Endothelial cell of umbilical vein (primary cell): ENCODE measurements around the gene LGI4. TPM values are rescaled to one million over a fixed set of nuclear protein-coding genes. Genes with fewer than 3 reads are reported as not detected.

Experiments
- BruUV-seq: library from RNA; stranded (reverse); fragments of 400-500 nt; replicated peaks from 2 replicates; lab custom pipeline; 2021; lab: Mats Ljungman, UMichigan
- CTCF ChIA-PET: fragments of 300-600, 350-600 bp; sonication (Branson Sonifier 250); formaldehyde crosslinking; loops from one replicate; lab custom pipeline; 2021; ENCODE audit warnings: antibody characterized with exemption, inconsistent platforms; lab: Charles Lee
- POLR2A ChIA-PET: fragments of 300-600, 350-600 bp; sonication (Branson Sonifier 250); formaldehyde crosslinking; loops from one replicate; lab custom pipeline; 2021; ENCODE audit warnings: antibody characterized with exemption, inconsistent platforms; lab: Charles Lee
- DNase-seq: peaks from one replicate; pipeline ENCODE4 v3.0.0-alpha.2; 2011; ENCODE audit warnings: low read depth, low spot score
- FAIRE-seq: peaks from 2 replicates; lab custom pipeline; 2011; peaks lifted over from hg19 to GRCh38; lab: Jason Lieb, UNC
- H2AFZ ChIP-seq: 2 replicates; pipeline ENCODE4 v1.6.0; 2012; ENCODE audit warnings: low read depth, low read length, control low read depth, inconsistent platforms
- H3K27ac ChIP-seq: 2 replicates; pipeline ENCODE4 v1.5.1; 2011; ENCODE audit warnings: low read depth, mild to moderate bottlenecking, control low read depth, low read length, moderate library complexity; ENCODE audit not compliant: insufficient read depth
- H3K27me3 ChIP-seq, 2 experiments: 2 replicates each; pipeline versions ENCODE4 v1.6.0 to v1.6.1; 2011; ENCODE audit warnings: low read length in 2 of 2, mixed read lengths in 1 of 2; ENCODE audit not compliant: control insufficient read depth in 2 of 2, insufficient read depth in 2 of 2
- H3K36me3 ChIP-seq, 2 experiments: 2 replicates in 1 of 2; 3 replicates in 1 of 2; pipeline ENCODE4 v1.5.1; 2011; ENCODE audit warnings: low read length in 2 of 2, mild to moderate bottlenecking in 1 of 2, moderate library complexity in 1 of 2; ENCODE audit not compliant: control insufficient read depth in 2 of 2, insufficient read depth in 2 of 2; ENCODE audit errors: extremely low read depth in 1 of 2
- H3K4me1 ChIP-seq: 3 replicates; pipeline ENCODE4 v1.5.1; 2011; ENCODE audit warnings: mild to moderate bottlenecking, low read length; ENCODE audit not compliant: control insufficient read depth, insufficient read depth; ENCODE audit errors: extremely low read depth
- H3K4me2 ChIP-seq: 2 replicates; pipeline ENCODE4 v1.6.1; 2011; ENCODE audit warnings: low read length, control low read depth, mixed read lengths; ENCODE audit not compliant: insufficient read depth
- H3K4me3 ChIP-seq, 3 experiments: fragments of 200-600 bp in 1 of 3; sonication (generic), shearing (Covaris generic) in 1 of 3; replicated peaks in 1 of 3; 2 replicates each; pipeline ENCODE4 v1.5.1; 2011 to 2016; ENCODE audit warnings: control low read depth in 3 of 3, low read length in 3 of 3, mild to moderate bottlenecking in 2 of 3, inconsistent platforms in 1 of 3, low read depth in 1 of 3, moderate library complexity in 1 of 3; ENCODE audit not compliant: insufficient read depth in 1 of 3
- H3K79me2 ChIP-seq: 2 replicates; pipeline ENCODE4 v1.6.0; 2012; ENCODE audit warnings: low read length, inconsistent platforms; ENCODE audit not compliant: control insufficient read depth, insufficient read depth
- H3K9ac ChIP-seq: replicated peaks from 2 replicates; pipeline ENCODE3; 2011; ENCODE audit warnings: low read length, control low read depth; ENCODE audit not compliant: insufficient read depth; ENCODE audit errors: extremely low read depth
- H3K9me1 ChIP-seq: replicated peaks from 3 replicates; pipeline ENCODE4 v1.6.0; 2011; ENCODE audit warnings: mild to moderate bottlenecking, low read length; ENCODE audit not compliant: control insufficient read depth, insufficient read depth; ENCODE audit errors: extremely low read depth
- H3K9me3 ChIP-seq: replicated peaks from 2 replicates; pipeline ENCODE4 v1.5.1; 2012; ENCODE audit warnings: low read length, inconsistent platforms; ENCODE audit not compliant: control insufficient read depth, insufficient read depth
- H4K20me1 ChIP-seq: replicated peaks from 2 replicates; pipeline ENCODE3; 2011; ENCODE audit warnings: mild to moderate bottlenecking, low read length; ENCODE audit not compliant: control insufficient read depth, insufficient read depth; ENCODE audit errors: extremely low read depth
- CTCF ChIP-seq, 2 donors: IDR thresholded peaks; 1 replicate in 1 of 2; 2 replicates in 1 of 2; pipeline ENCODE4 v1.5.1; 2011; ENCODE audit warnings: low read length in 2 of 2, mild to moderate bottlenecking in 2 of 2, moderate library complexity in 2 of 2, control low read depth in 1 of 2, inconsistent platforms in 1 of 2, low read depth in 1 of 2; ENCODE audit not compliant: insufficient read depth in 1 of 2; ENCODE audit errors: extremely low read depth in 1 of 2
- EZH2 ChIP-seq: IDR thresholded peaks from 2 replicates; pipeline ENCODE4 v1.6.1; 2012; ENCODE audit warnings: borderline replicate concordance, low read depth, mild to moderate bottlenecking, moderate library complexity, low read length, inconsistent platforms; ENCODE audit not compliant: severe bottlenecking
- FOS ChIP-seq: IDR thresholded peaks from 2 replicates; pipeline ENCODE4 v1.6.1; 2011; ENCODE audit warnings: mild to moderate bottlenecking, low read length, moderate library complexity, borderline replicate concordance; ENCODE audit not compliant: insufficient read depth
- GATA2 ChIP-seq: IDR thresholded peaks from 2 replicates; pipeline ENCODE4 v1.7.0; 2011; ENCODE audit warnings: low read depth, mild to moderate bottlenecking, moderate library complexity, mixed read lengths, low read length; ENCODE audit not compliant: insufficient read length, insufficient read depth
- JUN ChIP-seq: IDR thresholded peaks from 2 replicates; pipeline ENCODE4 v1.6.1; 2011; ENCODE audit warnings: borderline replicate concordance, low read depth; ENCODE audit not compliant: insufficient read length, insufficient read depth
- MYC ChIP-seq: IDR thresholded peaks from one replicate; pipeline ENCODE4 v1.6.1; 2011; ENCODE audit warnings: mild to moderate bottlenecking, low read depth, low read length
- POLR2A ChIP-seq: IDR thresholded peaks from 2 replicates; pipeline ENCODE4 v1.6.1; 2012; ENCODE audit warnings: low read depth, mild to moderate bottlenecking, control low read depth, low read length
- POLR2AphosphoS5 ChIP-seq: IDR thresholded peaks from 2 replicates; pipeline ENCODE4 v1.6.1; 2012; ENCODE audit warnings: low read depth, mild to moderate bottlenecking, control low read depth, low read length, moderate library complexity; ENCODE audit not compliant: insufficient read depth
- dilution Hi-C: fragments of 300-500 bp; cut with MboI; formaldehyde crosslinking; loops from one replicate; pipeline ENCODE4 v1.15.0; 2019; ENCODE audit warnings: low sequenced_read_pairs; ENCODE audit not compliant: extremely low pct_ligation_motif_present
- intact Hi-C: fragments of 100-400 bp; cut with micrococcal nuclease; formaldehyde crosslinking; loops from one replicate; pipeline ENCODE4 v1.10.0; 2022
- polyA plus RNA-seq, 4 experiments: library from polyadenylated mRNA; depleted of rRNA in 3 of 4; stranded (reverse) in 3 of 4; unstranded in 1 of 4; fragments of >200 nt; gene quantifications; 2 replicates each; pipeline versions ENCODE4 v1.2.1 to v1.2.3, GENCODE V29; 2011 to 2012; ENCODE audit warnings: missing spikeins in 1 of 4
- total RNA-seq: library from RNA; stranded (reverse); gene quantifications from 2 replicates; pipeline ENCODE4 v1.2.3, GENCODE V29; 2021
- TF ChIP-seq, protein P1 (sequence below): IDR thresholded peaks from 2 replicates; pipeline ENCODE4 v1.6.1; 2011; ENCODE audit not compliant: insufficient read depth, insufficient read length

LGI4 gene
- total and polyA plus RNA-seq, 2 donors (not counting 3 experiments of a cell fraction or from before 2014, with no cell fraction given), result not detected

GRCh38 chr19:35120492-35120891, 14.4 kb downstream of the LGI4 start:
- no peak for TF ChIP-seq MYC
- TF ChIP-seq FOS, result no peak
- dilution Hi-C loops, result no loop called here

DNA sequence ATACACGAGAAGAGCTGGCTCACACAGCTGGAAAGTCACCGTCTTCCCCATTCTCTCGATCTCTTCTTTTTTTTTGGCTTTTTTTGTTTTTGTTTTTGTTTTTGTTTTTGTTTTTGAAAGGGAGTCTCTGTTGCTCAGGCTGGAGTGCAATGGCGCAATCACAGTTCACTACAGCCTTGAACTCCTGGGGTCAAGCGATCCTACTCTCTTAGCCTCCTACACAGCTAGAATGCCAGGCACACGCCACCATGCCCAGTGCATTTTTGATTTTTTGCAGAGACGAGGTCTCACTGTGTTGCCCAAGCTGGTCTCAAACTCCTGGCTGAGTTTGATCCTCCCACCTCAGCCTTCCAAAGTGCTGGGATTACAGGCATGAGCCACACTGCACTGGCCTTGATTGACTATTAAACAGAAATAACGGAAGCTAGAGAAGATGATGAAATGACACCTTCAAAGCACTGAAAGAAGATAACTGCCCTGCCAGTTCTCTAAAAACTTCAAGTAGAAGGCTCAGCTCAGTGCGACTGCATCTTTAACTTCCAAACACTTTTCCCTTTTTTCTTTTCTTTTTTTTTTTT, 15.2 kb downstream of the LGI4 start:
- Histone ChIP-seq H3K36me3 (no peaks in the 10 kb centered on the region), H3K9ac (no peak overlapping the region), H3K27me3 (no peaks in the 10 kb centered on the region), H3K27ac (no peak overlapping the region), H2AFZ (no peak overlapping the region), H3K4me2 (no peak overlapping the region), H3K4me3 (no peak overlapping the region), H3K9me3 (no peaks in the 10 kb centered on the region), H3K4me1 (peaks cover 3% of the 10 kb centered on the region), H4K20me1 (no peaks in the 10 kb centered on the region), H3K79me2 (no peaks in the 10 kb centered on the region), H3K9me1 (no peaks in the 10 kb centered on the region)
- DNase-seq, result no peak
- intact Hi-C loops (no loop called here), dilution Hi-C loops (no loop called here)
- ChIA-PET POLR2A (no interaction called here), CTCF (interaction anchor here (2.3 kb wide), 1 partner anchor 16 kb away, joined by 12 read pairs; the partner anchor contains the start of gene LGI4)
- no TSS peak for BruUV-seq
- FAIRE-seq, result no peak
- no peak for TF ChIP-seq CTCF (IDR thresholded peaks at IDR 0.05; ENCODE audit: extremely low read depth in 1 of 2, insufficient read depth in 1 of 2, low read depth in 1 of 2, low read length in 2 of 2)
- TF ChIP-seq POLR2A, result no peak
- no peak for TF ChIP-seq GATA2
- TF ChIP-seq, protein P1, sequence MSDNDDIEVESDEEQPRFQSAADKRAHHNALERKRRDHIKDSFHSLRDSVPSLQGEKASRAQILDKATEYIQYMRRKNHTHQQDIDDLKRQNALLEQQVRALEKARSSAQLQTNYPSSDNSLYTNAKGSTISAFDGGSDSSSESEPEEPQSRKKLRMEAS, result no peak
- TF ChIP-seq EZH2, result no peak
- no peak for TF ChIP-seq FOS
- TF ChIP-seq POLR2AphosphoS5, result no peak
- no peak for TF ChIP-seq MYC
- no peak for TF ChIP-seq JUN

More at GRCh38 chr19:35120492-35120891, 14.4 kb downstream of the LGI4 start:
- no peak overlapping the region for H3K9ac ChIP-seq
- H3K36me3 ChIP-seq, result no peaks in the 10 kb centered on the region
- ChIA-PET CTCF (interaction anchor here (2.3 kb wide), 1 partner anchor 15 kb away, joined by 12 read pairs; the partner anchor contains the start of gene LGI4), POLR2A (no interaction called here)
- intact Hi-C loops, result no loop called here
- H3K4me1 ChIP-seq, result peaks cover 3% of the 10 kb centered on the region
- H3K27ac ChIP-seq, result no peak overlapping the region
- FAIRE-seq, result no peak
- no peak for DNase-seq
- no TSS peak for BruUV-seq
- H3K4me3 ChIP-seq, result no peak overlapping the region
- no peak overlapping the region for H2AFZ ChIP-seq
- H3K27me3 ChIP-seq, result no peaks in the 10 kb centered on the region
- H3K9me3 ChIP-seq, result no peaks in the 10 kb centered on the region
- no peaks in the 10 kb centered on the region for H4K20me1 ChIP-seq
- H3K9me1 ChIP-seq, result no peaks in the 10 kb centered on the region
- no peaks in the 10 kb centered on the region for H3K79me2 ChIP-seq
- no peak overlapping the region for H3K4me2 ChIP-seq
